ENCODE results near the gene RAB8A.
"Not testable (repeated sequence)": the region's sequence is repeated elsewhere in the genome, so short reads cannot be mapped to it uniquely, and the experiment has no call there.

Gene RAB8A

DNA sequence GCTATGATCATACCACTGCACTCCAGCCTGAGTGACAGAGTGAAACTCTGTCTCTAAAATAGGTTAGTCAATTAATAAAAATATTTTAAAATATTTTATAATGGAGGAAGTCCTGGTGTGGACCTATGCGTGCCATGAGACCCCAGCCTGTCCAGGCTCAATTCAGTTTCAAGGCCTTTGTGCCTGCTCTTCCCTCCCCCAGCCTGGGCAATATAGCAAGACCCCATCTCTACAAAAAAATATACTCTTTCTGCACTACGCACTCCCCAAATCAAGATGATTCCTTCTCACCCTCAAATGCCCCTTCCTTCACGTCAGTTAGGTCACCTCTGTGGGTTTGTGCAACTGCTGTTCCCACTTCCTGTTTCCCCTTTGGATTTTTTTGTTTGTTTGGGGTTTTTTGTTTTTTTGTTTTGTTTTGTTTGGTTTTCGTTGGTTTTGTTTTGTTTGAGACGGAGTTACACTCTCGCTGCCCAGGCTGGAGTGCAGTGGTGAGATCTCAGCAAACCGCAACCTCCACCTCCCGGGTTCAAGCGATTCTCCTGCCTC, 30.4 kb downstream of the RAB8A start:
- no peak for DNase-seq (ENCODE audit: low read depth)

DNA sequence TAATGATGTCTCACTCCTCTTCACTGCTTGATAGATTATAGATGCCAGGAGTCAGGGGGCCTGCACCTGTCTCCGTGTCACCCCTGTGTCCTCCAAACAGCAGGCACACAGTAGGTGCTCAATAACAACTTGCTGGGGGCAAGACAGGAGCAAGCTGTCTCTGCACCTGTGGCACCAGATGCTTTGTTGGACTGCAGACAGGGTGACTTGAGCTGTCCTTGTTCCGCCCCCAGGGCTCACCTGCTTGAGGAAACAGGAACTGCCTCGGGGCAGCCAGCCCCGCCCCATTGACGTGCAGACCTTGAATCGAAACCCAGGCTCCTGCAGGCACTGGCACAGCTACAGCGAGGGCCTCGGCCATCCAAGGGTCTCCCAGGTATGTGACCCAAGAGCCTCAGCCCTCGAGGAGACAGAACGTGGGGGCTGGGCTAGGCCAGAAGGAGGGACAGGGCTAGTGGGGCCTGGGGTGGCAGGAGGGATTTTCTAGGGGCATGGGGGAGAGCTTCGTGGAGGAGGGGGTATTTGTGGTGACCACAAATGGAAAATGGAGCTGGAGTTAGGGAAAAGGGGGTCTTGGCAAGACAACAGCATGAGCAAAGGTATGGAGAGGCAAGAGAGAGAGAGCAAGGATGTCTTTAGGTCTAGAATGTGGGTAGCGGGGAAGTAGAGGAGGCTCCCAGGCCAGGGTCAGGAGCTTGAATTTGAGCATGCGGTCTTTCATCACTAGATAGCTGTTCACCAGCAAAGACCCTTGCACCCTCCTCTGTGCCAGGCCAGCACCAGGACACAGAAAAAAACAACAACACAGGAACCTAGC, 31.9 kb downstream of the RAB8A start, which contains the start of gene HSH2D:
Gene HSH2D (plus strand): TSS at position 287 of the 817 bp plus-strand sequence. CDS start 5,066 bp downstream, outside the sequence.
- DNase-seq (ENCODE audit: low read depth), result no peak

DNA sequence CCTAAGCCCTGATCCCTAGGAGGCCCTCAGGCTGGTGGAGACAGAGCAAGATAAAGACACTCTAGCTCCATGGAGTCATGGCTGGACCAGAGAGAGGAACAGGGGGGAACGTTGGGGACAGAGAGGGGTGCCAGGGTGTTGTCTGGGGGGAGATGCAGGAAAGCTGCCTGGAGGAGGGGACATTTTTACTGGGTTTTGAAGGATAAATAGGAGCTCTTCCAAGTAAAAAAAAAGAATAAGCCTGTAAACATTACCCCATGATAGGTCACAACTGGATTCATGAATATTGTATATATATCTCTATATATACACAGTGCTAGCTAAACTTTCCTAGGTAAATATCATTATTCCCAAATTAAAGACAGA, 32.5 kb downstream of the RAB8A start:
- no peak for DNase-seq (ENCODE audit: low read depth)

DNA sequence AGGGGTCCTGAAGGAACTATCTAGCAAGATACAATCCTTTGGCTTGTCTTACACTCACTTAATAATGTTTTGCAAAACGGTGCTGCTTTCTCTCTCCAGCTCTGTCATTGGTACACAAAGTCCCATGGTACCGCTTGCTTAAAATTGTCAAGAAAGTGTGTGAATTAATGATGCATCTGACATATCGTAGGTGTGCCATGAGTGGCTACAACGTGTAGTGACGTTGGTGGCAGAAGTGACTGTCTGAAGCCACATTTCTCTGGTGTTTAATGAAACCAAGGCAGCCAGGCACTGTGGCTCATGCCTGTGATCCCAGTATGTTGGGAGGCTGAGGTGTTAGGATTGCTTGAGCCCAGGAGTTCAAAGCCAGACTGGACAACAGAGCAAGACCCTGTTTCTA, 34.4 kb downstream of the RAB8A start:
- no peak for DNase-seq (ENCODE audit: low read depth)

DNA sequence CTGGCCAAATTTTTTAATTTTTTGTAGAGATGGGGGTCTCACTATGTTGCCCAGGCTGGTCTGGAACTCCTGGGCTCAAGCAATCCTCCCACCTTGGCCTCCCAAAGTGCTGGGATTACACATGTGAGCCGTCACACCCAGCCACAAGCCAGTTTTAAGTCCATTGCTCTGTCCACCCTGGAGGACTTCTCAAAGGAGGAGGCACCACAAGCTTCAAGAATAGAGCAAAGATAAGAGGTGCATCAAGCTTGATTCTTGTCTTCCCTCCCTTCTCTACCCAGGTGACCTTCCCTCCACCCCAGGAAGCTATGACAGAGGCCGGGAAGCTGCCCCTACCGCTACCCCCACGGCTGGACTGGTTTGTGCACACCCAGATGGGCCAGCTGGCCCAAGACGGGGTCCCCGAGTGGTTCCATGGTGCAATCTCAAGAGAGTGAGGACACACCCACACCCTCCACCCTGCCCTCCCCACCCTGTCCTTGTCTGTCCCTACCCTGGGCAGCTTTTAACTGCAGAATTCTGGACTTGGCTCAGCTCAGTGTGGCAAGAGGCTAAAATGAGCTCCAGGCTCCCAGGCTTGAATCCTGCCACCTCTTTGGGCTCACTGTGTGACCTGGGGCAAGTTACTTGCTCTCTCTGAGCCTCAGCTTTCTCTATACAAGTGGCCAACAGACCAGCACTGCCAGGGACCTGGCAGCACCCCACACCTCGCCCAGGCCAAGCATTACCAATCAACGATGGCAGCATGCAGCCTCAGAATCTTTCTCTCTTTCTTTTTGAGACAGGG, 36.9 kb downstream of the RAB8A start:
- no peak for DNase-seq (ENCODE audit: low read depth)

DNA sequence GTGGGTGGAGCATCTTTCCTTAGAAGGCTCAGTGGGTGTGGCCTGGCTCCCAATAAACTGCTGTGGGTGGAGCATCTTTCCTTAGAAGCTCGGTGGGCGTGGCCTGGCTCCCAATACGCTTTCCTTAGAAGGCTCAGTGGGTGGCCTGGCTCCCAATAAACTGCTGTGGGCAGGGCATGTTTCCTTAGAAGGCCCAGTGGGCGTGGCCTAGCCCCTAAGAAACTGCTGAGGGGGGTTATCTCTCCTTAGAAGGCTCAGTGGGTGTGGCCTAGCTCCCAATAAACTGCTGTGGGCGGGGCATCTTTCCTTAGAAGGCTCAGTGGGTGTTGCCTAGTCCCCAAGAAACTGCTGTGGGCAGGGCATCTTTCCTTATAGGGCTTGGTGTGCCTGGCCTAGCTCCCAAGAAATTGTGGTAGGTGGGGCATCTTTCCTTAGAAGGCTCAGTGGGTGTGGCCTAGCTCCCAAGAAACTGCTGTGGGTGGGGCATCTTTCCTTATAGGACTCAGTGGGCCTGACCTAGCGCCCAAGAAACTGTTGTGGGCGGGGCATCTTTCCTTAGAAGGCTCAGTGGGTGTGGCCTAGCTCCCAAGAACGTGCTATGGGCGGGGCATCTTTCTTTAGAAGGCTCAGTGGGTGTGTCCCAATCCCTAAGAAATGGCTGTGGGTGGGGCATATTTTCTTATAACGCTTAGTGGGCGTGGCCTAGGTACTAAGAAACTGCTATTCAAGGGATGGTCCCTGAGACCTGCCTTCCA, 42.1 kb downstream of the RAB8A start:
- no peak for DNase-seq (ENCODE audit: low read depth)

DNA sequence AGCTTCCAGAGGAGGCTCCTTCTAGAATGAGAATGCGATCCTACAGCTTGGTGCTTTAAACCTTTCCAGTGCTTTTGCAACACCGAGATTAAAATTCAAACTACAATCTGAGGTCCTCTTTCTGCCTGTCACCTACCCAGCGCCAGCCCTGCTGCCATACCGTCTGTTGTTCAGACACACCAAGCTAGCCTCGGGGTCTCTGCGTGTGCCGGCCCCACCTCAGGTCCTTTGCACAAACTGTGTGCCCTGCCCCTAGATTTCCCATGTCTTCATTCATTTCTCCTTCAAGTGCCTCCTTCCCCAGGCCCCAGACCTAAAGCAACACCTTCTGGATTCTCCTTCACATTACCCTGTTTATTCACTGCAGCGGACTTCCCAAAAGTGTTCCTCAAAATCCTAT, 42.9 kb downstream of the RAB8A start:
- no peak for DNase-seq (ENCODE audit: low read depth)

DNA sequence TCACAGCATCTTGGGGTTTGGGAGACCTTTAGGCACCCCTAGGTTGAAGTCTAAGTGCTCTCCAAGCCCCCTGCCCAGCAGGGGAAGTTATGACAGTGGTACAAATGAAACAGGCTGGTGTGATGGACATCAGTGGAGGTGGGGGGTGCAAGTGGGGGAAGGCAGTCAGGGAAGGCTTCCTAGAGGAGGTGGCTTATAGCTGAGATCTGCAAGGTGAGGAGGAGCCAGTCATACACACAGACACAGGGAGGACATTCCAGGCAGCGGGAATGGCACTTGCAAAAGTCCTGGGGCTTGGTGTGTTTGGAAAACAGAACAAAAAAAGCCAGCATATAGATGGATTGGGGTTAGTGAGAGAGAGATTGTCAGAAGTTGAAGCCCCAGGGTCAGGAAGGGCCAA, 43.4 kb downstream of the RAB8A start:
- DNase-seq (ENCODE audit: low read depth), result no peak

DNA sequence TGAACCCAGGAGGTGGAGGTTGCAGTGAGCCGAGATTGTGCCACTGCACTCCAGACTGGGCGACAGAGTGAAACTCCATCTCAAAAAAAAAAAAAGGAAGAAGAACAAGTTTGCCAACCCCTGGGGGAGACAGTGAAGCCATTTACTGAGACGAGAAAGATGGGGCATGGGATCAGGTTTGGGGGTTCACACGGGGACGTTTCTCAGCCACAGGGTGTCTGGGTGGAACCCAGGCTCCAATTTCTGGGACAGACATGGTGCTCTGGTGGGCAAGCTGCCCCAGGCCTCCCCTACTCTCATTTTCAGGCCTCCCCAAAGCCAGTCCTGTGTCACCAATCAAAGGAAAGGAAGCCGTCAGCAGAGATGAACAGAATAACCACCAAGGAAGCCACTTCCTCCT, 45.2 kb downstream of the RAB8A start:
- no peak for DNase-seq (ENCODE audit: low read depth)

DNA sequence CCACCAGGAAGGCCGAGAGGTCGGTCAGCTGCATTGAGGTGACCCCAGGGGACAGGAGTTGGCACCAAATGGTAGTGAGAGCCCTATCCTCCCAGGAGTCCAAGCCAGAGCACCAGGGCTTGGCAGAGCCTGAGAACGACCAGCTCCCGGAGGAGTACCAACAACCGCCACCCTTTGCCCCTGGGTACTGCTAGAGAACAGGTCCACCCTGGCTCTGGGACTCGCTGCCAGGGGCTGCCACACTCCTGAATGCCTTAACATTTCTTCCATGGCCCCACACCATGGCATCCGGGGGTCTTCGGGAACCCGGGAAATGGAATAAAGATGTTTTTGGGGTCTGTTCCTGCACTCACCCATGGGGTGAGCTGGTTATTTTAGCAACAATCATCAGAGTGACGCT, 45.9 kb downstream of the RAB8A start:
- no peak for DNase-seq (ENCODE audit: low read depth)

DNA sequence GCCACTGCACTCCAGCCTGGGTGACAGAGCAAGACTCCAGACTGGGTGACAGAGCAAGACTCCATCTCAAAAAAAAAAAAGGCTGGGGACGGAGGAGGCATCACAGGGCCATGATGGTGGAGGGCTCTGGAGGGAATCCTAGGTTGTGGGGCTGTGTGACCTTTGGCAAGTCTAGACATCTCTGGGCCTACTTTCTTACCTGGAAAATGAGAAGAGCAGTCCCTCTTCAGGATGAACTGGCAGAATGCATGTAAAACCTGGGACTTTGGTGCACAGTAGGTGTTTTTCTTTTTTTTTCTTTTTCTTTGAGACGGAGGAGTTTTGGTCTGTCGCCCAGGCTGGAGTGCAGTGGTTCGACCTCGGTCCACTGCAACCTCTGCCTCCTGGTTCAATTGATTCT, 48.0 kb downstream of the RAB8A start:
- DNase-seq (ENCODE audit: low read depth), result no peak

DNA sequence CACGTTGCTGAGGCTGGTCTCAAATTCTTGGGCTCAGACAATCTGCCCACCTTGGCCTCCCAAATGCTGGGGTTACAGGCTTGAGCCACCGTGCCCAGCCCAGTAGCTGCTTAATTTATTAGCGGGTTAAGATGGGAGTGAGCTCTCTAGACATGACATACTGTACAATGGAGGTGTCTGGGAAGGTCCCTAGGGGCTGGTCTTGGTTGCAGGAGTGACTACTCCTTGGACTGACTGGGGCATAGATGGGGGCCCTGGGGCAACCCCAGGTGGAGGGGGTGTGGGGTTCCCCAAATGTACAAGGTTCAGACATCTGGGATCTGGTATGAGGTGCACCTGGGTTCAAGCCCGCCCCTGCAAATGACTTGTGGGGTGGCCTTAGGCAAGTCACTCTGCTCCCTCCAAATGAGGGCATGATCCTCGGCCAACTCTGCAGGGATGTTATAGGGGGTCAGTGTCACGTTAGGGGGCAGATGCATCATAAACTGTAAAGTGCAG, 48.8 kb downstream of the RAB8A start:
- no peak for DNase-seq (ENCODE audit: low read depth)

DNA sequence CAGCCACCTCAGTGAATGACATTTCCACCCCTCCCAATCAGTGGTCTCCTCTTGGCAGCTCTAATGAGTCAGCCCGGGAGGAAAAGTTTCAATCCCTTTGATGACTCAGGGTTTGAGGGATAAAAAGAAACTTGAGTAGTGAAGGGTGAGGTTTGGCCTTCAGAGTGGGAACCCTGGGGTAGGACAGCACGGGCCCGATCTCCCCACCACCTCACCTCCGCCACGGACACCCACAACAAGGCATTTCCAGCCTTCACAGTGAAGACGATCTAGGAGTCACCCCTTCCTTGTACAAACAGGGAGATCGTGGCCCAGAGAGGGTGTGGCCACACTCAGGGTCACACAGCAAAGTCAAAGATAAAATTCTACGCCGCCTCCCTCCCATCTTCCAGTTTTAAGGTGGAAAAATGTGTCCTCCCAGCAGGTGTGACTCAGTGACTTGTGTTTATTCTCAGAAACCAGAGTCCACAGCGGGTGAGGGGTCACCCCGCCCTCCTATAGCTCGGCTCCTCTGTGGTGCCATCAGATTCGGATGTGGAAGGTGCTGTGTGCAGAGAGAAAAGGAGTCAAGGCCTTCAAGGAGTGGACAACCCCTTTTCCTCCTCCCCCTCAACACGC, 49.4 kb downstream of the RAB8A start:
- DNase-seq (ENCODE audit: low read depth), result no peak

DNA sequence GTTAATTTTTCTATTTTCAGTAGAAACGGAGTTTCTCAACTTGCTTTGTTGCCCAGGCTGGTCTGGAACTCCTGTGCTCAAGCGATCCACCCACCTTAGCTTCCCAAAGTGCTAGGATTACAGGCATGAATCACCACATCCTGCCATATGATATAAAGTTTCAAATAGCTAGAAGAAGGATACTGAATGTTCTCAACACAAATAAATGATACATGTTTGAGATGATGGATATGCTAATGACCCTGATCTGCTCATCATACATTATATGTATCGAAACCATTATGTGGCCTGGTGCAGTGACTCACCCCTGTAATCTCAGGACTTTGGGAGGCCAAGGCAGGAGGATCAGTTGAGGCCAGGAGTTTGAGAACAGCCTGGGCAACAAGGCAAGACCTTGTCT, 50.2 kb downstream of the RAB8A start:
- no peak for DNase-seq (ENCODE audit: low read depth)

DNA sequence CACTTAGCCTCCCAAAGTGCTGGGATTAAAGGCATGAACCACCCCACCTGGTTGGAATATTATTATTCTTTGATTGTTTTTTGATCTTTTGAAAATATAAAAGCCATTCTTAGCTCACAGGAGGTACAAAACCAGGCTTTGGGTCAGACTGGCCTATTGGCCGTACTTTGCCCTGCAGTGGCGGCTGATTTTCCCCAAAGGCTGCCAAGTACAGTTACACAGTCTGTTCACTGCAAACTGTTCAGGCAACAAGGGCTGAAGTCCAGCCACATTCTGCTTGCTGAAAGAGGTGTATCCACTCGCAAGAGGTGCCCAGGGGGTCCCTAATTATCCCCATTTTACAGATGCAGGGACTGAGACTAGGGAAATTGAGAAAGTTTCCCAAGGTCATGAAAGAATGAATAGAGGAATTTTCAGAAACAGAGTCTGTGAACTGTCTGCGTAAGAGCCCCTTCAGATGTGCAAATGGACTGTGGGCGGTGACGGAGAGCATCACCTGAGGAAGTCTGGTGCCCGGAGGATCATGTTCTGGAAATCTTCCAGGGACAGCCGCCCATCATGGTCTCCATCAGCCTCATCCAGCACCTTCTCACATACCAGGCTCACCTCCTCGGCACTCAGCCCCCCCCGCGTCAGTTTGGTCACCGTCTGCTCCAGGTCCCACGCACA, 52.7 kb downstream of the RAB8A start:
- no peak for DNase-seq (ENCODE audit: low read depth)

DNA sequence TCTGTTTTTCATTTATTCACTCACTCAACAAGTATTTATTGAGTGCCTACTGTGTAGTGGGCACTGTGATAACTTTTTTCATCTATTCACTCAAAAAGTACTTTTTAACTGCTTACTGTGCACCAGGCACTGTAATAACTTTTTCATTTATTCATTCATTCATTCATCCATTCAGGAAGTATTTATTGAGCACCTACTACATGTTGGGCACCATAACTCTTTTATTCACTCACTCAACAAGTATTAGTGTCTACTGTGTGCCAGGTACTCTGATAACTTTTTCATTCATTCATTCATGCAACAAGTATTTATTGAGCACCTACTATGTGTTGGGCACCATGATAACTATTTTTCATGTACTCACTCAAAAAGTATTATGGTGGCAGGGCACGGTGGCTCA, 54.7 kb downstream of the RAB8A start:
- no peak for DNase-seq (ENCODE audit: low read depth)

DNA sequence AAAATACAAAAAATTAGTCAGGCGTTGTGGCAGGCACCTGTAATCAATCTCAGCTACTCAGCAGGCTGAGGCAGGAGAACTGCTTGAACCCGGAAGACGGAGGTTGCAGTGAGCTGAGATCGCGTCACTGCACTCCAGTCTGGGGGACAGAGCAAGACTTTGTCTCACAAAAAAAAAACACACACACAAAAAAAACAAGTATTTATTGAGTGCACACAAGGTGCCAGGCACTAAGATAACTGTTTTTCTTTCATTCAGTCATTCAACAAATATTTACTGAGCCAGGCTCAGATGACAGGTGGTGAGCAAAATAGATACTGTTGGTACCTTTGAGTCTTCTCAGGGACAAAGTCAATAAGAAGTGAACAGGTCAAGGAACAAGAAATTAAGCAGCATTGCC, 55.4 kb downstream of the RAB8A start:
- DNase-seq (ENCODE audit: low read depth), result no peak

DNA sequence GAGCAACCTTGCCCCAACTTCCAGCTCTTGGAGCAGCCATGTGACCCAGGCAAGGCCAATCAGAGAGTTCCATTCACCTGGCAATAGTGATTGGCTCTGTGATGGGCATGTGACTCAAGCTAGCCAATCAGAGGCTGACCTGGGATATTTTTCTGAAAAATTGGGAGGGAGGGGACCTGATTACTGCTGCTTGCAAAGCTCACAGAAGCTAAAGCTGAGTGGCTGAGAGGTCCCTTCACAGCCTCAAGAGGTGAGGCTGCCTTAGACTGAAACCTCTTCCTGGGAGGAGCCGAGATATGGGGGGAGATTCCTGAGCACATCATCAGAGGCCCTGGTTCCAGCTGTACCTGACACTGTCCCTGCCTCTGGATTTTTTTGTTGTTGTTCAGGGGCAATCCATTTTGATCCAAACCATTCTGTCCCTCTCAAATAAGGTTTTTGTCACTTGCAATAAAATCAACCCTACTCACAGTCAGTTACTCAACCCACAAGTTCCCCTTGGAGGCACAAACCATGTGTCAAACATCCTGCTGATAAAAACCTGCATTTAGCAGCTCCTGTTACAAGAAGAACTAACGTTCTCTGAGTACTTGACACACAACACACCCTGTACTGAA, 56.9 kb downstream of the RAB8A start:
- DNase-seq (ENCODE audit: low read depth), result no peak

DNA sequence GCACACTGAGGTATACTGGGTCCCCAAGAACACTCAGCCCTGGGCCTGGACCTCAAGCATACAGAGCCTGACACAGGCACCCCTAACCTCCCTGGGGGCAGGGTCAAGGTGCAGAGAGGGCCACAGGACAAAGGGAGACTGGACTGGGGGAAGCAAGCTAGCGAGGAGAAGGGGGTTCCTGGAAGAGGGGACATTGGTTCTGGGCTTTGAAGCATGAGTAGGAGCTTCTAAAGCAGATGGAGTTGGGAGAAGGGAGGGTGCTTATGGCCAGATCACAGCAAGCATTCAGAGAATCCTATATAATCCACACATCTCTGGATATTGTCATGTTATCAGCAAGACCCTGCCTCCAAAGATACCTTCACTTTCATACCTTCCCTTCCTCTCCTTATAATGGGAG, 58.4 kb downstream of the RAB8A start:
- DNase-seq (ENCODE audit: low read depth), result no peak

DNA sequence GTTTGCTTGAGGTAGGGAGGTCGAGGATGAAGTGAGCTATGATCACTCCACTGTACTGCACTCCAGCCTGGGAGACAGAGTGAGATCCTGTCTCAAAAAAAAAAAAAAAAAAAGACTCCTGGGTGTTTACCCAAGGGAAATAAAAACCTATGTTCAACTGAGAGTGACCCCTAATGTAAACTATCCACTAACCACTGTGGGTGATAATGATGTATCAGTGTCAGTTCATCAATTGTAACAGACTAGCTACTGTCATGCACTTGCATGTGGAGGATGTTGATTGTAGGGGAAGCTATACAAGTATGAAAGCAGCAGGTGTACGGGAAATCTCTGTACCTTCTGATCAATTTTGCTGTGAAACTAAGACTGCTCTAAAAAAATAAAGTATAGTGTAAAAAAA, 64.3 kb downstream of the RAB8A start:
- DNase-seq (ENCODE audit: low read depth), result no peak

DNA sequence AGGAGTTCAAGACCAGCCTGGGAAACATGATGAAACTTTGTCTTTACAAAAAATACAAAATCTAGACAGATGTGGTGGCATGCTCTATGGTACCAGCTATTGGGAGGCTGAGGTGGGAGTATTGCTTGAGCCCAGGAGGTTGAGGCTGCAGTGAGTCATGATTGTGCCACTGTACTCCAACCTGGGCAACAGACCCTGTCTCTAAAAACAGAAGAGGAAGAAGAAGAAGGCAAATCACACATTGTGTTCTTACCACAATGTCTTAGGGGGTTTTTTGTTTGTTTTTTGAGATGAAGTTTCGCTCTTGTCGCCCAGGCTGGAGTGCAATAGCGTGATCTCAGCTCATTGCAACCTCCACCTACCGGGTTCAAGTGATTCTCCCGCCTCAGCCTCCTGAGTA, 67.2 kb downstream of the RAB8A start:
- not testable (repeated sequence) for DNase-seq (ENCODE audit: low read depth)

All from GM04503 (cell line).